HG03064 (cell line): Measurements from ENCODE around the gene EXOC7.

Experiments used
- ATAC-seq: cut with Tn5 transposase; IDR thresholded peaks from one replicate; pipeline ENCODE4 v1.9.1; 2021; ENCODE audit warnings: low read depth; ENCODE audit not compliant: unreplicated experiment

The EXOC7 gene

GRCh38 chr17:76138896-76139752 lies 35.5 kb upstream of the EXOC7 start:
- ATAC-seq = no peak

- ATAC-seq = no peak
These were observed 34.8 kb upstream of the EXOC7 start for GRCh38 chr17:76138234-76138895.

GRCh38 chr17:76137351-76138233 lies 34.0 kb upstream of the EXOC7 start:
- ATAC-seq = no peak

GRCh38 chr17:76137001-76137350 lies 33.4 kb upstream of the EXOC7 start:
- no peak for ATAC-seq

GRCh38 chr17:76136276-76137000 lies 32.9 kb upstream of the EXOC7 start:
- no peak for ATAC-seq

- no peak for ATAC-seq
These were observed 32.2 kb upstream of the EXOC7 start for GRCh38 chr17:76135810-76136188.

- ATAC-seq = no peak
These were observed 31.6 kb upstream of the EXOC7 start for GRCh38 chr17:76134911-76135809.

- ATAC-seq = no peak
These were observed 29.2 kb upstream of the EXOC7 start for GRCh38 chr17:76132574-76133338.

- no peak for ATAC-seq
These were observed 28.3 kb upstream of the EXOC7 start for GRCh38 chr17:76131692-76132573.

- ATAC-seq = no peak
These were observed 27.6 kb upstream of the EXOC7 start for GRCh38 chr17:76131051-76131691.

GRCh38 chr17:76130473-76130872 lies 26.9 kb upstream of the EXOC7 start:
- ATAC-seq = no peak

GRCh38 chr17:76125922-76126321 lies 22.3 kb upstream of the EXOC7 start:
- ATAC-seq = no peak

GRCh38 chr17:76125391-76125675 lies 21.7 kb upstream of the EXOC7 start:
- no peak for ATAC-seq

- no peak for ATAC-seq
These were observed 21.2 kb upstream of the EXOC7 start for GRCh38 chr17:76124582-76125390.

GRCh38 chr17:76123749-76124581 lies 20.4 kb upstream of the EXOC7 start:
- ATAC-seq = no peak

- no peak for ATAC-seq
These were observed 19.6 kb upstream of the EXOC7 start for GRCh38 chr17:76123191-76123499.
